Neural cell (in vitro differentiated cells): ENCODE measurements around the gene NRG3. TPM values are rescaled to one million over a fixed set of nuclear protein-coding genes. Genes with fewer than 3 reads are reported as not detected.

Experiments used
- H2AFZ ChIP-seq: fragments of 200-600, 300-800 bp; sonication (generic), shearing (Covaris generic); 2 replicates; pipeline ENCODE4 v1.6.0; 2014; ENCODE audit warnings: low read depth, mild to moderate bottlenecking, antibody characterized with exemption, low read length, moderate library complexity
- H3F3A ChIP-seq: fragments of 200-600 bp; shearing (Covaris generic); 2 replicates; pipeline ENCODE4 v1.6.1; 2016; ENCODE audit warnings: mild to moderate bottlenecking, moderate library complexity, mixed read lengths, antibody characterized with exemption, low read length; ENCODE audit not compliant: insufficient read depth, poor library complexity, severe bottlenecking
- H3K27ac ChIP-seq: fragments of 200-600, 300-800 bp; sonication (generic), shearing (Covaris generic); 2 replicates; pipeline ENCODE4 v1.5.1; 2014; ENCODE audit warnings: mild to moderate bottlenecking, low read length, moderate library complexity
- H3K27me3 ChIP-seq: fragments of 300-800, 200-600 bp; sonication (generic), shearing (Covaris generic); 2 replicates; pipeline ENCODE4 v1.6.0; 2014; ENCODE audit warnings: mild to moderate bottlenecking, low read depth, low read length, moderate library complexity; ENCODE audit not compliant: insufficient read depth
- H3K36me3 ChIP-seq: fragments of 300-800, 200-600 bp; sonication (generic), shearing (Covaris generic); 2 replicates; pipeline ENCODE4 v1.5.1; 2014; ENCODE audit warnings: mild to moderate bottlenecking, antibody characterized with exemption, low read length, moderate library complexity; ENCODE audit not compliant: insufficient read depth
- H3K4me2 ChIP-seq: fragments of 300-800, 200-600 bp; sonication (generic), shearing (Covaris generic); 2 replicates; pipeline ENCODE4 v1.6.0; 2014; ENCODE audit warnings: mild to moderate bottlenecking, low read length
- H3K4me3 ChIP-seq: fragments of 300-800, 200-600 bp; sonication (generic), shearing (Covaris generic); 2 replicates; pipeline ENCODE4 v1.5.1; 2014; ENCODE audit warnings: mild to moderate bottlenecking, low read length, moderate library complexity
- H3K79me2 ChIP-seq: fragments of 200-600 bp; shearing (Covaris generic); replicated peaks from 2 replicates; pipeline ENCODE4 v1.6.0; 2014; ENCODE audit warnings: mild to moderate bottlenecking, low read length, moderate library complexity; ENCODE audit not compliant: insufficient read depth
- H3K9ac ChIP-seq: fragments of 300-800, 200-600 bp; sonication (generic), shearing (Covaris generic); 2 replicates; pipeline ENCODE4 v1.6.1; 2016; ENCODE audit warnings: mild to moderate bottlenecking, low read length, mixed read lengths
- H3K9me2 ChIP-seq: fragments of 200-600 bp; shearing (Covaris generic); 2 replicates; pipeline ENCODE4 v1.6.1; 2016; ENCODE audit warnings: mild to moderate bottlenecking, low read length, mixed read lengths; ENCODE audit not compliant: insufficient read depth
- H3K9me3 ChIP-seq: fragments of 200-600, 300-800 bp; sonication (generic), shearing (Covaris generic); 2 replicates; pipeline ENCODE4 v1.6.1; 2016; ENCODE audit warnings: mild to moderate bottlenecking, mixed run types, low read length, moderate library complexity, mixed read lengths
- H4K20me1 ChIP-seq: fragments of 200-600 bp; shearing (Covaris generic); 2 replicates; pipeline ENCODE4 v1.6.1; 2016; ENCODE audit warnings: mild to moderate bottlenecking, mixed run types; ENCODE audit not compliant: insufficient read depth
- EP300 ChIP-seq: fragments of 450-650 bp; conservative IDR thresholded peaks from 2 replicates; pipeline ENCODE4 v1.6.1; 2014; ENCODE audit warnings: antibody characterized with exemption, mild to moderate bottlenecking, moderate library complexity; ENCODE audit not compliant: poor library complexity, severe bottlenecking
- EZH2 ChIP-seq: fragments of 200-600, 300-800 bp; shearing (Covaris generic), sonication (generic); IDR thresholded peaks from 2 replicates; pipeline ENCODE4 v1.6.1; 2014; ENCODE audit warnings: antibody characterized with exemption, low read length, borderline replicate concordance, mild to moderate bottlenecking; ENCODE audit not compliant: insufficient read depth, poor library complexity, severe bottlenecking
- POLR2AphosphoS5 ChIP-seq: IDR thresholded peaks from 2 replicates; pipeline ENCODE4 v1.6.1; 2012
- RAD21 ChIP-seq: fragments of 450-650 bp; conservative IDR thresholded peaks from 2 replicates; pipeline ENCODE4 v1.6.1; 2014; ENCODE audit warnings: antibody characterized with exemption, mild to moderate bottlenecking, moderate library complexity
- REST ChIP-seq: IDR thresholded peaks from 2 replicates; pipeline ENCODE4 v1.6.1; 2012; ENCODE audit warnings: borderline replicate concordance
- SMC3 ChIP-seq: fragments of 450-650 bp; conservative IDR thresholded peaks from 2 replicates; pipeline ENCODE4 v1.6.1; 2014; ENCODE audit warnings: antibody characterized with exemption, mild to moderate bottlenecking, moderate library complexity; ENCODE audit not compliant: poor library complexity
- TAF1 ChIP-seq: IDR thresholded peaks from 2 replicates; pipeline ENCODE4 v1.6.1; 2012; ENCODE audit warnings: low read depth
- polyA plus RNA-seq: library from polyadenylated mRNA; depleted of rRNA; stranded (reverse); fragments of >200 nt; gene quantifications from 2 replicates; pipeline ENCODE4 v1.2.3, GENCODE V29; 2014
- TF ChIP-seq, protein P1 (sequence below): fragments of 450-650 bp; IDR thresholded peaks from 2 replicates; pipeline ENCODE4 v1.5.1; 2014; ENCODE audit warnings: antibody characterized with exemption, mild to moderate bottlenecking, moderate library complexity; ENCODE audit not compliant: poor library complexity, severe bottlenecking

Gene NRG3
- polyA plus RNA-seq, 1 donor from 2014 or later = 14.0 TPM

DNA sequence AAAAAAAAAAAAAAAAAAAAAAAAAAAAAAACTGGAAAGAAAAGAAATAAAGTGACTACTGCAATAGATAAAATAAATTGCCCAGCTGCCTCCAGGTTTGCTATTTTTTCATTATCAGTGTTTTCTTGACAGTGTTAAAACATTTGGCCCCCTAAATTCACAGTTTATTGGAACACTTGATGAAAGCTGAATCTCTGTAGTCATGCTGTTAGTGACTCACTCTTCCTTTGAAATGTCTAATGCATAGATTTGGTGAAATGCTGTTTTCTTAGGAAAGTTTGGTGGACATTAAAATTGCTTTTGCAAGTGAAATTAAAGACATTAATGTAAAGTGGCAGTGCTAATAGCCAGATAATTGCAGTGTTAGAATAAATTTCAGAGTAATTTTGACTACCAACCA lies 785.2 kb downstream of the NRG3 start:
- H3K27ac ChIP-seq = no peak overlapping the region
- H3K9ac ChIP-seq = no peak overlapping the region
- no peaks in the 10 kb centered on the region for H3F3A ChIP-seq
- TF ChIP-seq, protein P1, sequence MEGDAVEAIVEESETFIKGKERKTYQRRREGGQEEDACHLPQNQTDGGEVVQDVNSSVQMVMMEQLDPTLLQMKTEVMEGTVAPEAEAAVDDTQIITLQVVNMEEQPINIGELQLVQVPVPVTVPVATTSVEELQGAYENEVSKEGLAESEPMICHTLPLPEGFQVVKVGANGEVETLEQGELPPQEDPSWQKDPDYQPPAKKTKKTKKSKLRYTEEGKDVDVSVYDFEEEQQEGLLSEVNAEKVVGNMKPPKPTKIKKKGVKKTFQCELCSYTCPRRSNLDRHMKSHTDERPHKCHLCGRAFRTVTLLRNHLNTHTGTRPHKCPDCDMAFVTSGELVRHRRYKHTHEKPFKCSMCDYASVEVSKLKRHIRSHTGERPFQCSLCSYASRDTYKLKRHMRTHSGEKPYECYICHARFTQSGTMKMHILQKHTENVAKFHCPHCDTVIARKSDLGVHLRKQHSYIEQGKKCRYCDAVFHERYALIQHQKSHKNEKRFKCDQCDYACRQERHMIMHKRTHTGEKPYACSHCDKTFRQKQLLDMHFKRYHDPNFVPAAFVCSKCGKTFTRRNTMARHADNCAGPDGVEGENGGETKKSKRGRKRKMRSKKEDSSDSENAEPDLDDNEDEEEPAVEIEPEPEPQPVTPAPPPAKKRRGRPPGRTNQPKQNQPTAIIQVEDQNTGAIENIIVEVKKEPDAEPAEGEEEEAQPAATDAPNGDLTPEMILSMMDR = no peak
- no peak for TF ChIP-seq RAD21
- no peak for TF ChIP-seq REST
- no peaks in the 10 kb centered on the region for H3K79me2 ChIP-seq
- H3K4me2 ChIP-seq = no peak overlapping the region
- no peaks in the 10 kb centered on the region for H4K20me1 ChIP-seq
- no peak overlapping the region for H2AFZ ChIP-seq
- H3K36me3 ChIP-seq = no peaks in the 10 kb centered on the region
- H3K27me3 ChIP-seq = no peaks in the 10 kb centered on the region
- H3K4me3 ChIP-seq = no peak overlapping the region
- no peaks in the 10 kb centered on the region for H3K9me3 ChIP-seq
- H3K9me2 ChIP-seq = no peaks in the 10 kb centered on the region

- Histone ChIP-seq H3K9me3 (no peaks in the 10 kb centered on the region), H3K79me2 (no peaks in the 10 kb centered on the region), H4K20me1 (no peaks in the 10 kb centered on the region), H3K27ac (no peak overlapping the region), H3F3A (no peaks in the 10 kb centered on the region), H3K36me3 (no peaks in the 10 kb centered on the region), H3K9ac (no peak overlapping the region), H3K9me2 (no peaks in the 10 kb centered on the region), H3K4me3 (no peak overlapping the region), H2AFZ (no peak overlapping the region), H3K4me2 (no peak overlapping the region), H3K27me3 (no peaks in the 10 kb centered on the region)
- no peak for TF ChIP-seq TAF1
These were observed 786.0 kb downstream of the NRG3 start for GRCh38 chr10:82660986-82661385.

DNA sequence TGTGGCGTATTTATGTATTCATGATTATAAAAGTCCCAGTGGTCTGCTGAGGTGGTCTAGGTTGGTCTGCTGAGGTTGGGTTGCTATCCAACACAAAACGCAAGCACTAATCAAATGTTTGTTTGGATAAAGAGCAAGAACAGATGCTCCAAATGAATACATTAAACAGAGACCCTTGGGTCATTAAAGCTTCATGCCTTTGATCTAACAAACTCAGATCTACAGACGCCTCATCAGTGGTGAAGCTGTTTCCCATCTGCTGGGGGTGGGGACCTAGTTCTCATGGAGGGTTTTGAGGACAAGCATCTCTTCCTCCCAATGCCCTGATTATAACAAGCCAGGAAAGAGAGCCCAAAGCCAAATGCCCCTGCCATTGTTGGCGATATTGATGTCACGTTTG lies 786.7 kb downstream of the NRG3 start:
- no peak overlapping the region for H3K4me2 ChIP-seq
- H3K9me2 ChIP-seq = no peaks in the 10 kb centered on the region
- H3F3A ChIP-seq = no peaks in the 10 kb centered on the region
- H3K9me3 ChIP-seq = no peaks in the 10 kb centered on the region
- no peaks in the 10 kb centered on the region for H3K36me3 ChIP-seq
- no peak overlapping the region for H2AFZ ChIP-seq
- H3K4me3 ChIP-seq = no peak overlapping the region
- H3K9ac ChIP-seq = no peak overlapping the region
- no peaks in the 10 kb centered on the region for H3K79me2 ChIP-seq
- no peaks in the 10 kb centered on the region for H3K27me3 ChIP-seq
- TF ChIP-seq SMC3 = no peak
- TF ChIP-seq RAD21 = no peak
- no peak for TF ChIP-seq EP300
- no peak for TF ChIP-seq POLR2AphosphoS5
- no peak for TF ChIP-seq TAF1
- TF ChIP-seq EZH2 = no peak
- TF ChIP-seq REST = no peak
- H4K20me1 ChIP-seq = no peaks in the 10 kb centered on the region
- no peak overlapping the region for H3K27ac ChIP-seq
